Endothelial cell of umbilical vein (primary cell): ENCODE data around the gene VPS8. TPM values are rescaled to one million over a fixed set of nuclear protein-coding genes. Genes with fewer than 3 reads are reported as not detected.

Source experiments
- BruUV-seq: library from RNA; stranded (reverse); fragments of 400-500 nt; replicated peaks from 2 replicates; lab custom pipeline; 2021; lab: Mats Ljungman, UMichigan
- CTCF ChIA-PET: fragments of 300-600, 350-600 bp; sonication (Branson Sonifier 250); formaldehyde crosslinking; loops from one replicate; lab custom pipeline; 2021; ENCODE audit warnings: antibody characterized with exemption, inconsistent platforms; lab: Charles Lee
- POLR2A ChIA-PET: fragments of 300-600, 350-600 bp; sonication (Branson Sonifier 250); formaldehyde crosslinking; loops from one replicate; lab custom pipeline; 2021; ENCODE audit warnings: antibody characterized with exemption, inconsistent platforms; lab: Charles Lee
- DNase-seq: peaks from one replicate; pipeline ENCODE4 v3.0.0-alpha.2; 2011; ENCODE audit warnings: low read depth, low spot score
- FAIRE-seq: peaks from 2 replicates; lab custom pipeline; 2011; peaks lifted over from hg19 to GRCh38; lab: Jason Lieb, UNC
- H2AFZ ChIP-seq: 2 replicates; pipeline ENCODE4 v1.6.0; 2012; ENCODE audit warnings: low read depth, low read length, control low read depth, inconsistent platforms
- H3K27ac ChIP-seq: 2 replicates; pipeline ENCODE4 v1.5.1; 2011; ENCODE audit warnings: low read depth, mild to moderate bottlenecking, control low read depth, low read length, moderate library complexity; ENCODE audit not compliant: insufficient read depth
- H3K27me3 ChIP-seq, 2 experiments: 2 replicates each; pipeline versions ENCODE4 v1.6.0 to v1.6.1; 2011; ENCODE audit warnings: low read length in 2 of 2, mixed read lengths in 1 of 2; ENCODE audit not compliant: control insufficient read depth in 2 of 2, insufficient read depth in 2 of 2
- H3K36me3 ChIP-seq, 2 experiments: 2 replicates in 1 of 2; 3 replicates in 1 of 2; pipeline ENCODE4 v1.5.1; 2011; ENCODE audit warnings: low read length in 2 of 2, mild to moderate bottlenecking in 1 of 2, moderate library complexity in 1 of 2; ENCODE audit not compliant: control insufficient read depth in 2 of 2, insufficient read depth in 2 of 2; ENCODE audit errors: extremely low read depth in 1 of 2
- H3K4me1 ChIP-seq: 3 replicates; pipeline ENCODE4 v1.5.1; 2011; ENCODE audit warnings: mild to moderate bottlenecking, low read length; ENCODE audit not compliant: control insufficient read depth, insufficient read depth; ENCODE audit errors: extremely low read depth
- H3K4me2 ChIP-seq: 2 replicates; pipeline ENCODE4 v1.6.1; 2011; ENCODE audit warnings: low read length, control low read depth, mixed read lengths; ENCODE audit not compliant: insufficient read depth
- H3K4me3 ChIP-seq, 3 experiments: fragments of 200-600 bp in 1 of 3; sonication (generic), shearing (Covaris generic) in 1 of 3; replicated peaks in 1 of 3; 2 replicates each; pipeline ENCODE4 v1.5.1; 2011 to 2016; ENCODE audit warnings: control low read depth in 3 of 3, low read length in 3 of 3, mild to moderate bottlenecking in 2 of 3, inconsistent platforms in 1 of 3, low read depth in 1 of 3, moderate library complexity in 1 of 3; ENCODE audit not compliant: insufficient read depth in 1 of 3
- H3K79me2 ChIP-seq: 2 replicates; pipeline ENCODE4 v1.6.0; 2012; ENCODE audit warnings: low read length, inconsistent platforms; ENCODE audit not compliant: control insufficient read depth, insufficient read depth
- H3K9ac ChIP-seq: replicated peaks from 2 replicates; pipeline ENCODE3; 2011; ENCODE audit warnings: low read length, control low read depth; ENCODE audit not compliant: insufficient read depth; ENCODE audit errors: extremely low read depth
- H3K9me1 ChIP-seq: replicated peaks from 3 replicates; pipeline ENCODE4 v1.6.0; 2011; ENCODE audit warnings: mild to moderate bottlenecking, low read length; ENCODE audit not compliant: control insufficient read depth, insufficient read depth; ENCODE audit errors: extremely low read depth
- H3K9me3 ChIP-seq: replicated peaks from 2 replicates; pipeline ENCODE4 v1.5.1; 2012; ENCODE audit warnings: low read length, inconsistent platforms; ENCODE audit not compliant: control insufficient read depth, insufficient read depth
- H4K20me1 ChIP-seq: replicated peaks from 2 replicates; pipeline ENCODE3; 2011; ENCODE audit warnings: mild to moderate bottlenecking, low read length; ENCODE audit not compliant: control insufficient read depth, insufficient read depth; ENCODE audit errors: extremely low read depth
- EZH2 ChIP-seq: IDR thresholded peaks from 2 replicates; pipeline ENCODE4 v1.6.1; 2012; ENCODE audit warnings: borderline replicate concordance, low read depth, mild to moderate bottlenecking, moderate library complexity, low read length, inconsistent platforms; ENCODE audit not compliant: severe bottlenecking
- FOS ChIP-seq: IDR thresholded peaks from 2 replicates; pipeline ENCODE4 v1.6.1; 2011; ENCODE audit warnings: mild to moderate bottlenecking, low read length, moderate library complexity, borderline replicate concordance; ENCODE audit not compliant: insufficient read depth
- GATA2 ChIP-seq: IDR thresholded peaks from 2 replicates; pipeline ENCODE4 v1.7.0; 2011; ENCODE audit warnings: low read depth, mild to moderate bottlenecking, moderate library complexity, mixed read lengths, low read length; ENCODE audit not compliant: insufficient read length, insufficient read depth
- JUN ChIP-seq: IDR thresholded peaks from 2 replicates; pipeline ENCODE4 v1.6.1; 2011; ENCODE audit warnings: borderline replicate concordance, low read depth; ENCODE audit not compliant: insufficient read length, insufficient read depth
- MYC ChIP-seq: IDR thresholded peaks from one replicate; pipeline ENCODE4 v1.6.1; 2011; ENCODE audit warnings: mild to moderate bottlenecking, low read depth, low read length
- POLR2A ChIP-seq: IDR thresholded peaks from 2 replicates; pipeline ENCODE4 v1.6.1; 2012; ENCODE audit warnings: low read depth, mild to moderate bottlenecking, control low read depth, low read length
- POLR2AphosphoS5 ChIP-seq: IDR thresholded peaks from 2 replicates; pipeline ENCODE4 v1.6.1; 2012; ENCODE audit warnings: low read depth, mild to moderate bottlenecking, control low read depth, low read length, moderate library complexity; ENCODE audit not compliant: insufficient read depth
- dilution Hi-C: fragments of 300-500 bp; cut with MboI; formaldehyde crosslinking; loops from one replicate; pipeline ENCODE4 v1.15.0; 2019; ENCODE audit warnings: low sequenced_read_pairs; ENCODE audit not compliant: extremely low pct_ligation_motif_present
- intact Hi-C: fragments of 100-400 bp; cut with micrococcal nuclease; formaldehyde crosslinking; loops from one replicate; pipeline ENCODE4 v1.10.0; 2022
- polyA plus RNA-seq, 4 experiments: library from polyadenylated mRNA; depleted of rRNA in 3 of 4; stranded (reverse) in 3 of 4; unstranded in 1 of 4; fragments of >200 nt; gene quantifications; 2 replicates each; pipeline versions ENCODE4 v1.2.1 to v1.2.3, GENCODE V29; 2011 to 2012; ENCODE audit warnings: missing spikeins in 1 of 4
- total RNA-seq: library from RNA; stranded (reverse); gene quantifications from 2 replicates; pipeline ENCODE4 v1.2.3, GENCODE V29; 2021
- TF ChIP-seq, protein P1 (sequence below), 2 donors: IDR thresholded peaks; 1 replicate in 1 of 2; 2 replicates in 1 of 2; pipeline ENCODE4 v1.5.1; 2011; ENCODE audit warnings: low read length in 2 of 2, mild to moderate bottlenecking in 2 of 2, moderate library complexity in 2 of 2, control low read depth in 1 of 2, inconsistent platforms in 1 of 2, low read depth in 1 of 2; ENCODE audit not compliant: insufficient read depth in 1 of 2; ENCODE audit errors: extremely low read depth in 1 of 2
- TF ChIP-seq, protein P2 (sequence below): IDR thresholded peaks from 2 replicates; pipeline ENCODE4 v1.6.1; 2011; ENCODE audit not compliant: insufficient read depth, insufficient read length

VPS8 gene
- total and polyA plus RNA-seq, 2 donors (not counting 3 experiments of a cell fraction or from before 2014, with no cell fraction given): 13.7 to 51.6 TPM

DNA sequence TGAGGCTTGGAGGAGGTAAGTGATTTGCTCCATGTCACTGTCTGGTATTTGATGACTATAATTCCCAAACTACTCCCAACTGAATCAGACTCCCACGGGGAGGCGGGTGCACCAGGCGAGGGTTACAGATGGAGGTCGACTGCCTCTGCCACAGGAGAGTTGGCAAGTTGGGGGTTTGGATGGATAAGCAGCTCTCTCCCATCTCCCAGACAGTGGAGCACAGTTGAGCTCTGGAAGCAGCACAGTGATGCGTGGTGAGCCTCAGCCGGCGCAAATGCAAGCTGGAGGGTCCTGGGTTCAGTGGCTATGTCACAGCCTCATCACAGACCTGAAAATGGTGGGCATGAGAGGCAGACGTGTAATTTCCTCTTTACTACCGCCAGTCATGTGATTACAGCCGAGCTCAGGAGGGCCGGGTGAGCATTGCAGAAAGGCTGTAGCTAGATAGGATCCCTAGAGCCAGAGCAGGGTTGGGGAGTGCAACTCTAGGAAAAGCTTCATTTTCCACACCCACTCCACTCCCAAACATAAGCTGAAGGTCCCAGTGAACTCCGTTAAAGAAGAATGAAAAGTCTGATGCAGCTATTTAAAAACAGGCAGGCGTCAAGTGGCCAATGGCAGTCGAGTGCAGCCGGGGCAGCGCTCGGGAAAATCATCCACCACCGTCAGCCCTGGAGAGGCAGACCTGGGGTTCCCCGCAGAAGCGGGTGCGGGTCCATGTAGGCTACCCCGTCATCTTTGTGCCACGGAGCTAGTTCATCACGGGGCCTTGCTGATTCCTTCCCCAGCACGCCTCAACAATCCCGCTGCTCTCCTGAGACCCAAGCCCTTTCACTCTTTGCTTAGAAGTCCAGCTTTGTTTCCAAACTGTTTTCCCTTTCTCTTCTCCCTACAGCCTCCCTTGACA, 33.3 kb upstream of the VPS8 start:
- DNase-seq: no peak
- Histone ChIP-seq H3K27ac (no peak overlapping the region), H3K27me3 (peaks cover 0 to 12% of the 10 kb centered on the region in 2 experiments), H2AFZ (no peak overlapping the region), H3K9ac (no peak overlapping the region), H3K4me1 (no peaks in the 10 kb centered on the region), H3K9me1 (no peaks in the 10 kb centered on the region), H3K4me2 (no peak overlapping the region), H3K4me3 (no peak overlapping the region), H4K20me1 (no peaks in the 10 kb centered on the region), H3K9me3 (no peaks in the 10 kb centered on the region), H3K36me3 (no peaks in the 10 kb centered on the region), H3K79me2 (no peaks in the 10 kb centered on the region)
- CTCF ChIA-PET: interaction anchor here (0.6 to 4.2 kb wide), 22 partner anchors 8 to 407 kb away, joined by 3 to 27 read pairs (median 4); partner anchors contain the start of gene VPS8
- FAIRE-seq: no peak
- POLR2A ChIA-PET: interaction anchor here (0.7 to 1.3 kb wide), 2 partner anchors 63 to 217 kb away, joined by 3 to 8 read pairs; partner anchors contain the start of gene EPHB3
- dilution Hi-C loops: no loop called here
- intact Hi-C loops: loop anchor here (10.0 kb wide), 1 partner anchor 404 kb away; the partner anchor contains the start of gene THPO
- TF ChIP-seq JUN: no peak
- TF ChIP-seq EZH2: peak; percentile 10
- no peak for TF ChIP-seq MYC
- no peak for TF ChIP-seq POLR2A
- BruUV-seq: no TSS peak

DNA sequence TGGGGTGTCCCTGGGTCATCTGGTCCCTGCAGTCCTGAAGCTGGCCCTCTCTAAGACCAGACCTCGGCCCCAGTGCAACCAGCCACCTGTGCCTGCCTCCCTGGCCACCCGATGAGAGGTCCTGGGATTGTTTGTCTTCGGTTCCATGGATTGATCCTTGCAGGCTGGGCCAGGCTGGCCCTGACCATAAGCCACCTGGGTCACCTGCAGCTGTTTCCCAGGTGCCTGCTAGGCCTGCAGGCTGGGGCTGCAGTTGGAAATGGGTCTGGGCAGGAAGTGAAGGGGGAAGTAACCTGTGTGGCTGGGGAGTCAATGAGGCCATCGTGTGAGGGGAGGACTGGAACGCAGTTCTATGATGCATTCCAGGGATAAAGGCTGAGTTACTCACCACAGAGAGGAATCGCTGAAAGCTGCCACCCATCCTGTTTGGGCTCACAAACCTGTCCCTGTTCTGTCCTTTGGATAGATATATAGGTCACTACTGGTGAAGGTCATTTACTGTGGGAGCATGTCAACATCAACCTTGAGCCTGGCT, 30.9 kb upstream of the VPS8 start:
- Histone ChIP-seq H3K4me3 (no peak overlapping the region), H3K9me1 (no peaks in the 10 kb centered on the region), H3K27ac (no peak overlapping the region), H3K4me2 (no peak overlapping the region), H3K4me1 (no peaks in the 10 kb centered on the region), H4K20me1 (no peaks in the 10 kb centered on the region), H3K36me3 (no peaks in the 10 kb centered on the region), H2AFZ (no peak overlapping the region), H3K27me3 (peaks cover 3 to 11% of the 10 kb centered on the region in 2 experiments), H3K9ac (no peak overlapping the region), H3K79me2 (no peaks in the 10 kb centered on the region), H3K9me3 (no peaks in the 10 kb centered on the region)
- FAIRE-seq: no peak
- TF ChIP-seq GATA2: no peak
- no peak for TF ChIP-seq FOS
- TF ChIP-seq MYC: no peak
- TF ChIP-seq, protein P1, sequence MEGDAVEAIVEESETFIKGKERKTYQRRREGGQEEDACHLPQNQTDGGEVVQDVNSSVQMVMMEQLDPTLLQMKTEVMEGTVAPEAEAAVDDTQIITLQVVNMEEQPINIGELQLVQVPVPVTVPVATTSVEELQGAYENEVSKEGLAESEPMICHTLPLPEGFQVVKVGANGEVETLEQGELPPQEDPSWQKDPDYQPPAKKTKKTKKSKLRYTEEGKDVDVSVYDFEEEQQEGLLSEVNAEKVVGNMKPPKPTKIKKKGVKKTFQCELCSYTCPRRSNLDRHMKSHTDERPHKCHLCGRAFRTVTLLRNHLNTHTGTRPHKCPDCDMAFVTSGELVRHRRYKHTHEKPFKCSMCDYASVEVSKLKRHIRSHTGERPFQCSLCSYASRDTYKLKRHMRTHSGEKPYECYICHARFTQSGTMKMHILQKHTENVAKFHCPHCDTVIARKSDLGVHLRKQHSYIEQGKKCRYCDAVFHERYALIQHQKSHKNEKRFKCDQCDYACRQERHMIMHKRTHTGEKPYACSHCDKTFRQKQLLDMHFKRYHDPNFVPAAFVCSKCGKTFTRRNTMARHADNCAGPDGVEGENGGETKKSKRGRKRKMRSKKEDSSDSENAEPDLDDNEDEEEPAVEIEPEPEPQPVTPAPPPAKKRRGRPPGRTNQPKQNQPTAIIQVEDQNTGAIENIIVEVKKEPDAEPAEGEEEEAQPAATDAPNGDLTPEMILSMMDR (IDR thresholded peaks at IDR 0.05; ENCODE audit: extremely low read depth in 1 of 2, insufficient read depth in 1 of 2, low read depth in 1 of 2, low read length in 2 of 2): no peak
- no peak for TF ChIP-seq POLR2A
- TF ChIP-seq, protein P2, sequence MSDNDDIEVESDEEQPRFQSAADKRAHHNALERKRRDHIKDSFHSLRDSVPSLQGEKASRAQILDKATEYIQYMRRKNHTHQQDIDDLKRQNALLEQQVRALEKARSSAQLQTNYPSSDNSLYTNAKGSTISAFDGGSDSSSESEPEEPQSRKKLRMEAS: no peak
- no peak for TF ChIP-seq POLR2AphosphoS5
- TF ChIP-seq JUN: no peak
- no peak for TF ChIP-seq EZH2
- no peak for DNase-seq
- ChIA-PET CTCF (interaction anchor here (4.2 kb wide), 1 partner anchor 22 kb away, joined by 27 read pairs; no protein-coding TSS in a partner anchor), POLR2A (no interaction called here)
- dilution Hi-C loops: no loop called here
- no TSS peak for BruUV-seq
- intact Hi-C loops: no loop called here
